ENCODE measurements around the gene NCS1. TPM values are rescaled to one million over a fixed set of nuclear protein-coding genes. Genes with fewer than 3 reads are reported as not detected.
A peak's percentile ranks its signal among the peaks of the same experiment; 100 is the strongest.

Gene NCS1
- total RNA-seq, 1 donor from 2014 or later, result 206 TPM

DNA sequence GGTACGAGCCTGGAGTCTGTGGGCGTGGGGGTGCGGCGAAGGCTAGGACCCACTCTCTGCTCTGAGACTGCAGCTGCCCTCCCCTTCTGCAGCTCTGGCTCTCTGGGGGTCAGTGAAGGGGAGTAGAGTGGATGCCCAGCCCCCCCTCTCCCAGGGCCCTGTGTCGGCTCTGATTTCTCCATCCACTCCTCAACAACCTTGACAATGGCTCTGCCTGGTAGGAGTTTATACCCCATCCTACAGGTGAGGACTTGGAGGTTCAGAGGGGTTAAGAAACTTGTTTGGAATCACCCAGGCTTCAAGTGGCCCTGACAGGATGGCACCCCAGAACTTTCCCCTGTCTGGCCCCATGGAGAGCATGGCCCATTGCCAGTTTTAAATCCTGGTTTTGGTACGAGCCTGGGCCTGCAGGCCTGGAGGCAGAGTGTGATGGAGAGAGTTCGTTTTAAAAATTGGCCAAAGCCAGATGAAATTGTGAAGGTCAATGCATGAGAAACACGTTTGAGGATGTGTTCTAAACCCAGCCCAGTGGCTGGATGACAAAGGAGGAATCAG, 22.3 kb downstream of the NCS1 start:
- no peak for DNase-seq

DNA sequence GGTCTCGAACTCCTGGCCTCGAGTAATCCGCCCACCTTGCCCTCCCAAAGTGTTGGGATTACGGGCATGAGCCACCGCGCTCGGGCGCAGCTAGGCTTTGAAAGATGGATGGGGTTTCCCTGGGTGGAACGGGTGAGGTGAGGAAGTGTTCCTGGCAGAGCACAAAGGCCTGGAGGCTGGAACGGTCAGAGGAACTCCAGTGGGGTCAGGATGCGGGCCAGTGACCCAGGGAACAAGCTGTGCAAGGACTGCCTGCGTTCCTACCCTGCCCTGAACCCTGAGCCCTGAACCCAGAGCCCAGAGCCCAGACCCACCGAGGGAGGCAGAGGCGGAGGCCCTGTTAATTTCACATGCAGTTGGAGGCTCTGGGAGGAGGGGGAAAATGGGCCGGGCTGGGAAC, 23.4 kb downstream of the NCS1 start:
- no peak for DNase-seq

DNA sequence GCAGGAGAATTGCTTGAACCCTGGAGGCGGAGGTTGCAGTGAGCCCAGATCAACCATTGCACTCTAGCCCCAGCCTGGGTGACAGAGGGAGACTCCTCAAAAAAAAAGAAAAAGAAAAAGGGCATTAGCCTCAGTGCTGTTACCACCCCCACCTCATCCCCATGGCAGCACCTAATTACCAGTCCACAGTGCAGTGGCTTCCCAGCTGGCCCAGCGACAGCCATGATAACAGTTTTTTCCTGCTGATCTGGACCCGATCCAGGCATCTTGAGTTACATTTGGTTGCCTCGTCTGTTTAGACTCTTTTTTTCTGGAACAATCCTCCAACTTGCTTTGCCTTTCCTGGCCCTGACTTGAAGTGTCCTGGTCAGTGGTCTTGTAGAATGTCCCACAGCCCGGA, 24.4 kb downstream of the NCS1 start:
- no peak for DNase-seq

DNA sequence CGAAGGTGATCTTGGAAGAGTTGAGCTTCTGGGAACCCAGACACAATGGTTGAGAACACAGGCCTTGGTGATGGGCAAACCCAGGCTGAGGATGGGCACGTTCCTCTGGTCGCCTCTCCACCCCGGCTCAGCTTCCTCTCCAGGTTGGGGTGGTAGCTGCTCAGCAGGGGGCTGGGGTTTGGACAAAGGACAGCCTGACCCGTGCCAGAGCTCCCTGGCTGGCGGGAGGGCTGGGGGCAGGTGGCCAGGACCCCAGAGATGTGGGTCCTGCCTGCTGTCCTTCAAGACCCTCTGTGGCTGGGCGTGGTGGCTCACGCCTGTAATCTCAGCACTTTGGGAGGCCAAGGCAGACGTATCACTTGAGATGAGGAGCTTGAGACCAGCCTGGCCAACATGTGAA, 25.2 kb downstream of the NCS1 start:
- no peak for DNase-seq

DNA sequence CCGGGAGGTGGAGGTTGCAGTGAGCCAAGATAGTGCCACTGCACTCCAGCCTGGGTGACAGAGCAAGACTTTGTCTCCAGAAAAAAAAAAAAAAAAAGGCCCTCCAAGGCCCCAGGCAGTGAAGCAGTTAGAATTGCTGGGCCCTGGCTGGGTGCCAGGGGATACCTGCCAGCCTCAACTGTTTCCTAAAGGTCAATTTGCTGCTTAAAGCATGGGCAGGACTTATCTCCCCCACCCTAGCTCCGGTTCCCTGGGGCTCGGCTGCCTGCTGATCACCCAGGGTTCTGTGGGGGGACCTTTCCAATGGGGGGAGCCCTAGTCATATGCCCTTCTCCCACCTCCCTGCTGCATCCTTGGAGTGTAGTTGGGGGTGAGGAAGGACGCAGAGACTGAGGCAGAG, 25.7 kb downstream of the NCS1 start:
- DNase-seq, result no peak

DNA sequence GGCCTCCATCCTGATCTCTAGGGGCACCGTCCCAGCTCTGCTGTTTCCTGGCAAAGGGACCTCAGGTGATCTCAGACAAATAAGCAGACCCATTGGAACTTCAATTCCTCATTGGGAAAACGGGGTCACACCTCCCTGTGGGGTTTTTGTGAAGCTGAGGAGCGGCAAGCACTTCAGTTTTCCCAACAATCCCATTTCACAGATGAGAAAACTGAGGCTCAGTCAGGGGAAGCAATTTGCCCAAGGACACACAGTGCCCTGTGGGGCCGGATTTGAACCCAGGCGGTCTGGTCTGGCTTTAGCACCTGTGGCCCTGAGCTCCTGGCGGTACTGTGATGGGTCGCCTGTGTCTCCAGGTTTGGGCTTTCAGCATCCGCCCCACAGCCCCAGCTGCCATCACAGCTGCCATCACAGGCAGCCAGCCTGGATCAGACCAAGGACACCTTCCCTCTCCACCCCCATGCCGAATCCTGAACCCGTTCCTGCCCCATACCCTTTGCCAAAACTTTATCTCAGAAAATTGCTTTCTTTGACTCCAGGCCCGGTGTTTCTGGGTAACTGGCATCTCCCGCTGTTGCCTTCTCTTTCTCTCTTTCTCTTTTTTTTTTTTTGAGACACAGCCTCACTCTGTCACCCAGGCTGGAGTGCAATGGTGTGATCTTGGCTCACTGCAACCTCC, 26.4 kb downstream of the NCS1 start:
- no peak for DNase-seq

DNA sequence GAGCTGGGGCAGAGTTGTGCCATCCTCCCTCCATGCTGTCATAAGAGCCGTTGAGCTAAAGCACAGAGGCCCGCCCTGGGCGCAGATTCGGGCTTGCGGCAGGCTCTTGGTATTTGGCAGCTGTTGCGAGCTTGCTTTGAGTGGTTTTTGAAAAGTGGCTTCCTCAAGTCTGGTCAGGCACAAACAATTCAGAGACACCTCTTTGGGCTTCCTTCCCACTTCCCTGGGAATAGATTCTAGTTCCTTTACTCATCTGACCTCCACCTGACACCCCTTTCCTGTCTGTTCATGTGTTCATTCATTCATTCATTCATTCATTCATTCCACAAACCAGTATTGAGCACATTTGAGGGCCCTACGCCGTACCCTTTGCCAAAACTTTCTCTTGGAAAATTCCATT, 27.4 kb downstream of the NCS1 start:
- no peak for DNase-seq

DNA sequence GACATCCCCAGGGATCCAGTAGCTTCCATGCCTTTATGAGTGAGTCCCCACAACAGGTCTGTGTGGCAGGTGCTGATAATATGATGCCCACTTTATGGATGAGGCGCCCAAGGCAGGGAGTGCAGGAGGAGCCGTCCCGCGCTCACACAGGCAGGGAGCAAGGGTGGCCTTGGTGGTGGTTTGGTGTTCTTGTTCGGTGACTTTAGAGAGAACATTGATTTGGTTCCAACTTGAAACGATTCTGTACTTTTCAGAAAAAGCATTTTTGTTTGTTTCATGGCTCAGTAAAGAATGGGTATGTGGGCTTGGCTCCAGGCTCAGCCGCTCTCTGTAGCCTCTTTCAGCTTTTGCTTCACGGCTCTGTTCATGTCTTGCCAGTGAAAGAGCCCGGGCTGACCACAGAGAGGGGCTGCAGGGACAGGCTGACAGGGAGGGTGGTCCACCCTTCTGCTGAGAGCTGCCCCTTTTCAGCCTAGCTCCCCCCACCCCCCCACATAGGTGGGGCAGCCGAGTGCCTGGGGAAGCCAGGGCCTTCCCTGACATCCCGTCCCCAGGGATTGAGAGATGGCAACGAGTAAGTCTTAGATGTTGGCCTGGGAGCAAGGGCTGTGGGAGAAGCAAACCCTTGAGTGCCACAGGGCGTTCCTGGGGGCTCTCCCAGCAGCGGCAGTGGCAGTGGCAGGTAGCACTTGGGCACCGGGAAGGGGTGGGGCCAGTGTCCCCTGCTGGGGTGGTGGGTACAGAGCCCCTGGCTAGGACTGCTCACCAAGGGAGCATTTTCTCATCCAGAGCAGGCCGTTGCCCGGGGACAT, 28.0 kb downstream of the NCS1 start:
- DNase-seq, result no peak

DNA sequence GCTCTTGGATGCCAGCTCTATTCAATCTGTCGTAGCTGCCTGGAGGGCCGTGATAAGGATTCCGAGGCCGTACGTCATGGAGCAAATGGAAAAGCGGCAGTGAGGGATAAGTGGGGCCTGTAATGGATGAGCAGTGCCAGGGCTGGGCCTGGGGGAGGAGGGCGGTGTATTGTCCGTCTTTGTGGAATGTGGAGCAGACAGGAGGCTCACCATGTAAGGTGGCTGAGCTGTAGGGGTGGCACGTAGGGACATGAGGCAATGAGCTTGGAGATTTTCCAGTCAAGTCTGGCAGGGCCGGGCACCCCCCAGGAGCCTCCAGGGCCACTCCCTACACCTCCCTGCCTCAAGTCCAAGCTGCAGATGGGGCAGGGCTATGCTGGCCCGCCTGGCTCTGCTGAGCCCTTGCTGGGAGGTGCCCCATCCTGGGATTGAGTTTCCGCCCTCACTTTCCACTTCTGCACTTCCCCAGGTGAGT, 29.2 kb downstream of the NCS1 start:
- DNase-seq, result no peak

DNA sequence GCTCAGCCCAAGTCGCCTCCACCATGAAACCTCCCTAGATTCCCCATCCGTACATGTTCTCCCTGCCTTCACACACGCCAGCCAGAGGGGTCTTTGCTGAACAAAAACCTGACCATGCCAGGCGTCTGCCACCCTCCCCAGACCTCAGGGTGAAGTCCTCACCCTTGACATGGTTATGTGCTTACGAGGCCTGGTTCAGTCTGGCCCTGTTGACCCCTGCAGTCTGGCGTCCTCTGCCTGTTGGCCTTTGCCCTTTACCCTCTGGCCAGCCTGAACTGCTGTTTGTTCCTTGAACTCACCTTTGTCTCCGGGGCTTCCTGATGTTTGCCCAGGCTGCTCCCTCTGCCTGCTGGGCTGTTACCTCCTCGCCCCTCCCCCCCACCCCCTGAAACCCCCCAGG, 29.8 kb downstream of the NCS1 start:
- DNase-seq, result no peak

DNA sequence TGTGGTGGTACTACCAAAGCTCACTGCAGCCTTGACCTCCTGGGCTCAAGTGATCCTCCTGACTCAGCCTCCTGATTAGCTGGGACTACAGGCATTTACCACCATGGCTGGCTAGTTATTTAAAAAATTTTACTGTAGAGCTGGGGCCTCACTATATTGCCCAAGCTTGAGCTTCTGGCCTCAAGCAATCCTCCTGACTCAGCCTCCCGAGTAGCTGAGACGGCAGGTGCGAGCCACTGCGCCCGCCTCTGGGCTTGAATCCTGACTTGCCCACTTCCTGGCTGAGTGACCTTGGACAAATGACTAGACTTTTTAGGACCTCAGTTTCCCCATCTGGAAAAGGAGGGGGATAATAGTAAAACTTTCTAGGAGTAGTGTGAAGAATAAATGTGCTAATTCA, 32.1 kb downstream of the NCS1 start:
- DNase-seq, result no peak

DNA sequence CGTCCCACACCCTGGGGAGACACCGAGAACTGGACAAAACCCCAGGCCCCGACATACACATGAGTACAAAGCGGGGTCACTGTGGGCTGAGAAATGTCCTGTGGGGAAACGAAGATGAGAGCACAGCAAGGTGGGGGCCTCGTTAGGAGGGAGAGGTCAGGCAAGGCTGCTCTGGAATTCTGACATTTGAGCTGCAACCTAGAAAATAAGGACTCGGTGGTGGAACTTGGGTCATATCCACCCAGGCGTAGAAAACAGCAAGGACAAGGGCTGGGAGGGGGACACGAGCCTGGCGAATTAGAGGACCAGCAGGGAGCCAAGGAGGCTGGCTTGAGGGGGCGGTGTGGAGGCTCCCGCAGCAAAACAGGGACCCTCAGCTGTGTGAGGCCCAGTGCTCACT, 32.8 kb downstream of the NCS1 start:
- DNase-seq, result no peak

DNA sequence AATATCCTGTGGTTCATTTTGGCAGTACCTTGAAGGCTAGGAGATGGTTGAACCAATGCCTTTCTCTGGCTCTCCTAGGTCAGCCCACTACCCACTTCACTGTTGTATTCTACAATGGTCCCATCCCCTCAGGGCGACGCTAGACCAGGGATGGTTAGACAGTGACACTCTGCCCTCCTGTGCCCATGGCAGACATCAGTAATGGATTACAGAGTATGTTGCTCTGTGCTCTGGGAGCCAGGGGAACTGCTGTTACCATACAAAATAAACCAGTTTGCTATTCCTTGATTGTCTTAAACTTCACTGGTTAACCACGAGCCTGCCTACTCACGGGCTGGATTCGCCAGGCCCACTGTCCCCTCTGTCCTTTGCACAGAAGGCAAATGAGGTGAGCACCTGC, 33.7 kb downstream of the NCS1 start:
- no peak for DNase-seq

DNA sequence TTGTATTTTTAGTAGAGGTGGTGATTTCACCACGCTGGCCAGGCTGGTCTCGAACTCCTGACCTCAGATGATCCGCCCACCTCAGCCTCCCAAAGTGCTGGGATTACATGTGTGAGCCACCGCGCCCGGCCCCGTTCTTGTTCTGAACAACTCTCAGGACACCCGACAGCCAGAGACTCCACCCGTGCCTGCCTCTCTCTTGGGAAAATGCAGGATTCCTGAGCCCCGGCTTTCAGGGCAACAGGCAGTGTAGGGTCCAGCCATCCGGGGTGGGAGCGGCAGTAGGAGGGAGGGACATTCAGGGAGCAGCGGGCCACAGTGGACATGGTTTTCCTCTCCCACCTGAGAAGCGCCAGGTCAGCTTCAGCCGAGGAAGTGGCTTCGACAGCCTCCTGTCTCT, 34.4 kb downstream of the NCS1 start:
- DNase-seq, result no peak

DNA sequence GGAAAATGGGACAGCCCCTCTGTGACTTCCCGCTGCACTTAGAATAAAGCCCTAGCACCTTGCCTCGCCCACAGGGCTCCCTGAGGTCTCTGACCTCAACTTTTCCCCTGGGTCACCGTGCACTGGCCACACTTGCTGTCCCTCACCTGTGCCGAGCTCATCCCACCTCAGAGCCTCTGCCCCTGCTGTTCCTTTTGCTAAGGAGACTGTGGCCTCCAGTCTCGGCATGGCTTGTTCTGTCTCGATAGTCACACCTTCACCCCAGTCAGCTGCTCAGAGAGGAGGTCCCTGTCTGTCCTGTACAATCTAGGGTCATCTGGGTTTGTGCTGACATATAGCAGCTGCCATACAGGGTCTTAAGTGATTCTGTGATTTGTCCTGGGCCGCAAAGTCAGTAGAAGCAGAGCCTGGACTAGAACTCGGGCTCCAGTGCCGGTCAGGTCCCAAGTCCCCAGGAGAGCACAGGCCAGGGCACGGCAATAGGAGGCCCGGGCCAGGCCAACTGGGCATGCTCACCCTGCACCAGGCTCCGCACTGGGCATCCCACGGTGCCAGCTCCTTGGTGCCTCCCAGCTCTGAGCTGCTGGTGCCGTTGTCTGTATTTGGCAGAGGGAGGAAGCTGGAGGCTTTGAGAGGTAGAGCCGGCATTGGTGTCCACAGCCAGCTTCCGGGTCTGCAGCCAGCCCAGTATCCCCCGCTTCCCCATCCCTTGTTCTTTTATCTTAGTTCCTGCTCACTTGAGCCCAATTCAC, 35.2 kb downstream of the NCS1 start:
- DNase-seq, result peak; percentile 36

DNA sequence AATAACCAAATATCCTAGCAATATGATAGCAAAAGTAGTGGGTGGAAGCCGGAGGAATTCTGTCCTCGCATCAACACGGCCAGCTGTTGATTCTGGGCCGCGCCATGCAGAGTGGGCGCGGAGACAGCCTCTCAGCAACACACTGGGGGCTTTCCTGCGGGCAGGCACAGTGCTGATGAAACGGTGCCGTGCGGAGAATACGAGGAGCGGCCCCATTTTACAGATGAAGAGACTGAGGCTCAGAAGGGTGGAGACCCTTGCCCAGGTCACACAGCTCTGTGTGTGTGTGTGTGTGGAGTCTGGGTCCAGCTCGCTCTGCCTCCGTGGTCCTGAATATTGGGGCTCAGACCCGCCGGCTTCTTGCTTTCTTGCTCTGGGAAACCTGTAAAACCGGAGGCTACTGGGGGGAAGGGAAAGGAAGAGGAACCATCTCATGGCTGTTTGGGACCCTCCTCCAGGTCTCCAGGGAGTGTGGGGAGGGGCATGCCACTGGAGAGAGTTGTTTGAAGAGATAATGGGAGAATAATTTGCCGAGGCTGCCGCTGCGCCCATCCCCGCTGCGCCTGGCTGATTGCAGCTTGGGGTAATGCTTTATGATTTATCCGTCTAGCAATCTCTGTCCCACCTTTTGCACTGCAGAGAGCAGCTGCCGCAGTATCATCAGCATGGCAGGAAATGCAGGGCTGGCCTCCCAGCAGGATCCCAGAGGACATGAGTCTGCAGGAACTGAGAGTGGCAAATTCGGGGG, 36.6 kb downstream of the NCS1 start:
- no peak for DNase-seq

DNA sequence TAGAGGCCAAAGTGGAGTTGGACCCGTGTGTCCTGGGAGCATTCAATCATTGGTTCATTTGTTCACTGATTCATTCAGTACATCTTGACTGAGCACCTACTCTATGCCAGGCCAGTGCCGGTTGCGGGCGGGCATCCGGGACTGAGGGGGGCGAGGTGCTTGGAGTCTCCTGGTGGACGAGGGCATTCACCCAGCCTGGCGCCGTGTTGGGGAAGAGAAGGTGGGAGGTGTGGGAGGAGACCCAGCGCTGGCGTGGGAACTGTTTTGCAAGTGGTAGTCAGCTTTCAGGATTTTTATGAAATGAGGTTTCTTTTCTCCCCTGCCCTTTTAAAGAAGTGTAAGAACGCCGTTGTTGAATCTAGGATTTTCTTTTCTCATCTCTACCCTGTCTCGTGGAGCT, 37.2 kb downstream of the NCS1 start:
- no peak for DNase-seq

DNA sequence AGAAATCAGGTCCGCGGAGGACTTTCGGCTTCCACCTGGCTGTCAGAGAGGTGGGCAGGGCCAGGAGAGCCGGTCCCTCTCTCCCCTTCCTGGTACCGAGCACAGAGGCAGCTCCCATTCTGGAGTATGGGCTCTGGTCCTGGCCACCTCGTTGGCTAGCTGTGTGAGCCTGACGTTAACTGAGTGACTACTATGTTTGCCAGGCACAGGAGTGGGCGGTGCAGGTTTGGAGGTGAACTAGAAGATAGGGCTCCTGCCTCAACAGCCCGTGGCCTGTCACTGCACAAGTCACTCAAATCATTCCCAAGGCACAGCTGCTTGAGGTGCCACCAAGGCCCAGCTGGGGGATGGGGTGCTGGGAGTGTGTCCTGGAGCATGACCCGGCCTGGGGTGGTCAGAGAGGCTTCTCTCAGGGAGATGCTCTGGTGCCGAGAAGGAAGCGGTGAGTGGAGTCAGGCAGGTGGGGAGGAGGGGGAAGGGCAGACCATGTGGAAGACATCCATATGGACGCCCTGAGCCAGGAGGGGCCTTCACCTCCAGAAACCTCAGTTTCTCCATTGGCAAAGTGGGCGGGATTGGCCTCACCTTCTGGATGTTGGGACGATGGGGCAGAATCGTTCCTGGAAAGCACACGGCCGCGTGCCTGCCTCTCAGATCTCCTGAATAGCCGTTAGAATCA, 39.5 kb downstream of the NCS1 start:
- DNase-seq, result no peak

DNA sequence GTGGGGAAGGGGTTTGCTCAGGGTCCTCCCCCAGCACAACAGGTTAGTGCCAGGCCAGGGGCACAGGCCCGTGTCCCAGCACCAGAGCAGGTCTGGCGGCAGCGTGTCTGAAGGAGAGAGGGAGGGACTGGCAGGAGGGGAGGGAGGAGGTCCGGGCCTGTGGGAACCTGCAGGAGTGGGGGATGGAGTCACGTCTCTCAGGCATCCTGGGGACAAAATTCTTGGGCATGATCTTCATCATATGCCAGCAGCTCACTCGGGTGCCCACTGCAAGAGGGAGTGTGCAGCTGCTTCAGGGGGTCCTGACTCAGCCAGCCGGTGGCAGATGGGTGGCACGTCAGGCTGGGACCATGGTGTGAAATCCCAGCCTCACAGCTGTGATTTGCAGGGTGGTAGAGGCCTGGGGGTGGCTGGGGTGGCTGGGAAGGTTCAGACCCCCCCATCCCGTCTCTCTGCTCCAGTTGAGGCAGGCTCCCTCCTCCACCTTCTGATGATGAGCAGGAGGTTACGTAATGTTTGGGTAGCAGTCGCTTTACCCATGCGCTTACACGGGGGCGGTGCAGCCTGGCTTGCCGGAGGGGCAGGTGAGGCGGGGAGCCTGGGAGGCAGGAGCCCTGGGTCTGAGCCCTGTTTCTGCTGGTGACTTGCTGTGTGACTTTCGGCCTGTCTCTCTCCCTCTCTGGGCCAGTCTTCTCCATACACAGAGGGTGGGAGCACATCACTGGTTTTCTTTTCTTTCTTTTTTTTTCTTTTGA, 40.5 kb downstream of the NCS1 start:
- DNase-seq, result peak; percentile 61

DNA sequence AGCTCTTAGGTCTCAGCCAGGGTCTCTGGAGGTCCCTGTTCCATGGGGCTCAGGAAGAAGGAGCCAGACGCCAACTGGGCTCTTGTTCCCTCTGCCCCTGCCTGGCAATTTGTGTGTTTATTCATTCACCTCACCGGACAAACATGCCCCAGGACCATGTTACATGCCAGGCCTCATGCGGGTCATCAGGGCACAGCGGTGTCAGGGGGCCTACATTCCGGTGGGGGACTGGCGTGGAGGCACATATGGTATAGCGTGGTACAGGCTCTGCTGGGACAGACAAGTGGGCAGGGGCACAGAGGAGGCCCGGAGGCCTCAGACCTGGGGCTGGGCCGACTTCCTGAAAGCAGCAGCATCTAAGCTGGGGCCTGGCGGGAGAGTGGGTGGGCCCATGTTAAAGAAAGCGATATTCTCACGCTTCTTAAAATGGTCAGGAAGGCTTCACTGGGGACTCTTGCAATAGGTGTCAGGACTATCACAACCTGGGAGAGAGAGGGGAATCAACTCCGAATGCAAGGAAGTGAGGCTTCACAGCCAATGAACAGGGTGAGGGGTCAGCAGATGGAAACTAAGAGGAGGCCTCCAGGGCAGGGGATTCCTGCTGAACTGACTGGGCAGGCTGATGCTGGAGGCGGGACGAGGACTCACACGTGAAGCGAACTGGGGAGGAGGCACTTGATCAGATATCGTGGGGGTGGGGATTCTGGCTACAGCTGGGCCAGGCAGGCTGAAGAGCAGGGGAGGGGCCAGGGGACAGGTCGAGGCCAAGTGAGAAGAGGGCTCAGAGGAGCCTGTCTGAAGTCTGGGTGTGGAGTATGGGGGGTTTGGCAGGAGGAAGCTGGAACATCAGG, 41.9 kb downstream of the NCS1 start:
- DNase-seq, result no peak

Measured in occipital lobe (tissue), 2 donors.